MCF 10A (cell line): ENCODE data around the gene ZBTB9. TPM values are rescaled to one million over a fixed set of nuclear protein-coding genes. Genes with fewer than 3 reads are reported as not detected.

Experiments used
- BruUV-seq: library from RNA; stranded (reverse); fragments of 400-500 nt; replicated peaks from 2 replicates; lab custom pipeline; 2021; lab: Mats Ljungman, UMichigan
- CTCF ChIA-PET: fragments of 300-600 bp; sonication (Branson Sonifier 250); formaldehyde crosslinking; extraction: SDS; loops from one replicate; lab custom pipeline; 2021; ENCODE audit warnings: antibody characterized with exemption, inconsistent platforms; lab: Yijun Ruan, JAX
- POLR2A ChIA-PET: fragments of 300-600, 350-650 bp; sonication (Branson Sonifier 250); formaldehyde crosslinking; extraction: SDS; loops from one replicate; lab custom pipeline; 2020; ENCODE audit warnings: antibody characterized with exemption, inconsistent platforms; lab: Yijun Ruan, JAX
- DNase-seq: peaks from one replicate; pipeline ENCODE4 v3.0.0-alpha.2; 2018; ENCODE audit not compliant: unreplicated experiment
- H3K27ac Mint-ChIP-seq: one replicate; pipeline ENCODE4 v1.8.0; 2022; ENCODE audit warnings: mild to moderate bottlenecking, low read depth, mixed read lengths; ENCODE audit not compliant: unreplicated experiment
- H3K27me3 Mint-ChIP-seq: one replicate; pipeline ENCODE4 v1.8.0; 2022; ENCODE audit warnings: mixed read lengths; ENCODE audit not compliant: insufficient read depth, unreplicated experiment
- H3K36me3 Mint-ChIP-seq: one replicate; pipeline ENCODE4 v1.8.0; 2022; ENCODE audit warnings: mild to moderate bottlenecking, moderate library complexity, mixed read lengths; ENCODE audit not compliant: insufficient read depth, unreplicated experiment
- H3K4me1 Mint-ChIP-seq: one replicate; pipeline ENCODE4 v1.8.0; 2022; ENCODE audit warnings: mixed read lengths; ENCODE audit not compliant: insufficient read depth, unreplicated experiment
- H3K4me3 Mint-ChIP-seq: one replicate; pipeline ENCODE4 v1.8.0; 2022; ENCODE audit warnings: mild to moderate bottlenecking, moderate library complexity, mixed read lengths; ENCODE audit not compliant: unreplicated experiment
- H3K9me3 Mint-ChIP-seq: one replicate; pipeline ENCODE4 v1.8.0; 2022; ENCODE audit warnings: mixed read lengths; ENCODE audit not compliant: unreplicated experiment
- intact Hi-C: fragments of 100-400 bp; cut with micrococcal nuclease; formaldehyde crosslinking; loops from 2 replicates; pipeline ENCODE4 v1.14.1; 2022
- total RNA-seq: library from RNA; stranded (reverse); gene quantifications from 2 replicates; pipeline ENCODE4 v1.2.3, GENCODE V29; 2022
- TF ChIP-seq, protein P1 (sequence below): fragments of 200-600 bp; IDR thresholded peaks from one replicate; pipeline ENCODE4 v1.8.0; 2022; ENCODE audit warnings: antibody characterized with exemption, mild to moderate bottlenecking; ENCODE audit not compliant: unreplicated experiment

The ZBTB9 gene
- total RNA-seq, 1 experiment from 2014 or later, result 7.5 TPM

DNA sequence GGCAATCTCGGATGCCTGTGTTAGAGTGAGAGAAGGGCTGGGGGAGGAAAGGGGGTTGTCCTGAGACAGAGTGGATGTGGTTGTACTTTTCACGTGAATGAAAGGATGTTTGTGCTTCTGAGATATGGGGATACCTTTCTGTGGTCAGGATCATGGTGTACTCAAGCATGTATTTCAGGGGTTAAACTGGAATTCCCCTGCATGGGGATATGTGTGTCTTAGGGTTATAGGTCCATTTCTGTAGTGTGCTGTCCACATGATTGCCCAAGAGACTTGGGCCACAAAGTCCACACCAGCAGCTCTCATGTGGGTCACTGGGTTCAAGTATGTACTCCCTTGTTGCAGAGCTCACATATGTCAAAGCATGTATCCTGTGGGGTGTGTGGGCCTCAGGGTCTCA is 24.0 kb upstream of the ZBTB9 start:
- no peak overlapping the region for H3K27ac Mint-ChIP-seq
- intact Hi-C loops, result no loop called here
- no peaks in the 10 kb centered on the region for H3K27me3 Mint-ChIP-seq
- BruUV-seq, result no TSS peak
- H3K4me1 Mint-ChIP-seq, result peaks cover 49% of the 10 kb centered on the region
- TF ChIP-seq, protein P1, sequence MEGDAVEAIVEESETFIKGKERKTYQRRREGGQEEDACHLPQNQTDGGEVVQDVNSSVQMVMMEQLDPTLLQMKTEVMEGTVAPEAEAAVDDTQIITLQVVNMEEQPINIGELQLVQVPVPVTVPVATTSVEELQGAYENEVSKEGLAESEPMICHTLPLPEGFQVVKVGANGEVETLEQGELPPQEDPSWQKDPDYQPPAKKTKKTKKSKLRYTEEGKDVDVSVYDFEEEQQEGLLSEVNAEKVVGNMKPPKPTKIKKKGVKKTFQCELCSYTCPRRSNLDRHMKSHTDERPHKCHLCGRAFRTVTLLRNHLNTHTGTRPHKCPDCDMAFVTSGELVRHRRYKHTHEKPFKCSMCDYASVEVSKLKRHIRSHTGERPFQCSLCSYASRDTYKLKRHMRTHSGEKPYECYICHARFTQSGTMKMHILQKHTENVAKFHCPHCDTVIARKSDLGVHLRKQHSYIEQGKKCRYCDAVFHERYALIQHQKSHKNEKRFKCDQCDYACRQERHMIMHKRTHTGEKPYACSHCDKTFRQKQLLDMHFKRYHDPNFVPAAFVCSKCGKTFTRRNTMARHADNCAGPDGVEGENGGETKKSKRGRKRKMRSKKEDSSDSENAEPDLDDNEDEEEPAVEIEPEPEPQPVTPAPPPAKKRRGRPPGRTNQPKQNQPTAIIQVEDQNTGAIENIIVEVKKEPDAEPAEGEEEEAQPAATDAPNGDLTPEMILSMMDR, result no peak
- DNase-seq, result no peak
- no peaks in the 10 kb centered on the region for H3K36me3 Mint-ChIP-seq
- H3K9me3 Mint-ChIP-seq, result no peaks in the 10 kb centered on the region
- CTCF ChIA-PET, result interaction anchor here (0.7 kb wide), 1 partner anchor 149 kb away, joined by 3 read pairs; no protein-coding TSS in a partner anchor
- H3K4me3 Mint-ChIP-seq, result no peak overlapping the region
- POLR2A ChIA-PET, result interaction anchor here (0.6 to 3.1 kb wide), 4 partner anchors 12 to 186 kb away, joined by 3 to 16 read pairs (median 6); partner anchors contain the start of genes CUTA, SYNGAP1 and ZBTB9

DNA sequence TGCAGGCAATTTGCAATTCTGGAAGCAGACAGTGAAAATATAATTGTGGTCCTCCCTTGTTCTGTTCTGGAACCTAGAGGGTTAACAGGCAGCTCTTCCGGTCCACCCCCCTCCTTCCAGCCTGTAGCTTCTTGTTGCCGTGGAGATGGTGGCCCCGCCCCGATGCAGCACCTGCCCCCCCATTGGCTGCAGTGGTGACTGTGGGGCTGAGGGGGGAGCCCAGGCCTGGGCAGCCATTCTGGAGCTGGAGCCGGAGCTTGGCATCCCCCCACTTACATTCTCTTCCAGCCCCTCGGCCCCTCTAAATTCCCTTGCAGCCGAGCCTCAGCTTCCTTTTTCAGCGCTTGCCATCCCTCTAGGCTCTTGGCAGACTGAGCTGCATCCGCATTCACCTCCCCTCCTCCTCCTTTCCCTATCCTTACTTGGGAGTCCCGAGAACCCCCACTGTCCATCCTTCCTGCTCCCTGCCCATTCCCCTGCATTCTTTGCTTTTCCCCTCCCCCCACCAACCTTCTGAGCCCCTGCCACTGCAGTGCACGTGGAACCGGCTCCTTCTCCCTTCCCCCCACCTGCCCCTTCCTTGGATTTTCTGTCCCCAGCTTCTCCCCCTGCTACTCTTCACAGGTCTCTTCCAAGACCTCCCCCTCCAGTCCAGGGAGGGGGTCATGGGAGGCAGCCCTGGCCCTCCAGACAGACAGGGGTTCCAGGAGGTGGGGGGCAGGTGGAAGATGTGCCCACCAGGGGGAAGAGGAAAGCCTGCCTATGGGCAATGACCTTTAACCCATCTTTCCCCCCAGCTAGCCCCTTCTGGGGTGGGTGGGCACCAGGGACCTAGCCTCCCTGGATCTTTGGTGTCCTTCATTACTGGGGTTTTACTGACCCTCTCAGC is 23.1 kb upstream of the ZBTB9 start:
- H3K27me3 Mint-ChIP-seq, result no peaks in the 10 kb centered on the region
- ChIA-PET POLR2A (interaction anchor here (0.6 to 3.1 kb wide), 4 partner anchors 13 to 142 kb away, joined by 3 to 16 read pairs (median 6); partner anchors contain the start of genes CUTA, SYNGAP1, WDR46 and ZBTB9), CTCF (no interaction called here)
- no peak for DNase-seq
- no peak overlapping the region for H3K4me3 Mint-ChIP-seq
- TF ChIP-seq, protein P1, result no peak
- no peaks in the 10 kb centered on the region for H3K9me3 Mint-ChIP-seq
- H3K27ac Mint-ChIP-seq, result no peak overlapping the region
- H3K36me3 Mint-ChIP-seq, result peaks cover 6% of the 10 kb centered on the region
- no TSS peak for BruUV-seq
- intact Hi-C loops, result no loop called here
- peaks cover 46% of the 10 kb centered on the region for H3K4me1 Mint-ChIP-seq

DNA sequence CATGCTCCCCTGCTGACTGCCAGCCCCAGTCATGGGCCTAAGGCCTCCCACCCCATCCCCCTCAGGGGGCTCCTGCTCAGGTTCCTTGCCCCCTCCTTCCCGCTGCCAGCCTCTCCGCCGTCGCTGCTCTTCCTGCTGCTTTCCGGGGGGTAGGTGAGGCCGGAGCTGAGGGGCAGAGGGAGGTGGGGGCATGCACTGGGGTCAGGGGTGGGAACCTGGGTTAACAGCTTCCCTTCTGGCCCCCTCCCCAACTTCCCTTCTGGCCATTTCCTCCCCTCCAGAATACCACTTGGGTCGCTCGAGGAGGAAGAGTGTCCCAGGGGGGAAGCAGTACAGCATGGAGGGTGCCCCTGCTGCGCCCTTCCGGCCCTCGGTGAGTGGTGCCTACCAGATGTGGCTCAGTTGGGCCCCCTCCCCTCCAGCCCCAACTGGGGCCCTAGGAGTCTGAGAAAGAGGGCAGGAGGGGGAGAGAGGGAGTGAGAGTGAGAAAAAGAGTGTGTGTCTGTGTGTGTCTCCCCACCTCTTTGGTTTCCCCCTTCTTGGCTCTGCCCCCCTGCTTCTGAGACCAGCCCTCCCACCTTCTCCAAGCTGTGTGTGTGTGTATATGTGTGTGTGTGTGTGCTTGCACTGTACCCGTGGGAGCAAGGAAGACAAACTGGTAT is 22.4 kb upstream of the ZBTB9 start:
- Mint-ChIP-seq H3K36me3 (peaks cover 10% of the 10 kb centered on the region), H3K4me1 (peaks cover 38% of the 10 kb centered on the region), H3K4me3 (no peak overlapping the region), H3K27me3 (no peaks in the 10 kb centered on the region), H3K27ac (no peak overlapping the region), H3K9me3 (no peaks in the 10 kb centered on the region)
- POLR2A ChIA-PET, result no interaction called here
- intact Hi-C loops, result no loop called here
- CTCF ChIA-PET, result interaction anchor here (0.6 kb wide), 1 partner anchor 59 kb away, joined by 3 read pairs; no protein-coding TSS in a partner anchor
- BruUV-seq, result no TSS peak
- TF ChIP-seq, protein P1, result no peak
- DNase-seq, result no peak

DNA sequence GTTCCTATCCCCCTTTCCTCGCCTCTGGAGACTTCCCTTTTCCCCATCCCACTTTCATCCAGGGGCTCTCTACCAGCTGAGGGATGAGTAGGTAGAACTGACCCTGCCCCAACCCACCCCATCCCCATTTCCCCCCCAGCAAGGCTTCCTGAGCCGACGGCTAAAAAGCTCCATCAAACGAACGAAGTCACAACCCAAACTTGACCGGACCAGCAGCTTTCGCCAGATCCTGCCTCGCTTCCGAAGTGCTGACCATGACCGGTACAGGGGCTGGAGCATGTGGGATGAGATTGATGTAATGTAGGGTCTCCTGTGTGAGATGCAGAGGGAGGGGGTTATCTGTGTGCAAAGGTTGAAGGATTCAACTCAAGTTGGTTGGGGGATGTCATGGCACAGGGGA is 21.8 kb upstream of the ZBTB9 start:
- Mint-ChIP-seq H3K9me3 (no peaks in the 10 kb centered on the region), H3K27ac (no peak overlapping the region), H3K36me3 (peaks cover 10% of the 10 kb centered on the region), H3K27me3 (no peaks in the 10 kb centered on the region), H3K4me3 (no peak overlapping the region), H3K4me1 (peaks cover 33% of the 10 kb centered on the region)
- ChIA-PET POLR2A (no interaction called here), CTCF (interaction anchor here (0.6 kb wide), 1 partner anchor 58 kb away, joined by 3 read pairs; no protein-coding TSS in a partner anchor)
- TF ChIP-seq, protein P1, result no peak
- intact Hi-C loops, result no loop called here
- DNase-seq, result no peak
- BruUV-seq, result no TSS peak
